ENCODE data around the gene ATP13A3.

The ATP13A3 gene

GRCh38 chr3:194469977-194470376 is 16.8 kb downstream of the ATP13A3 start:
- H3K4me2 ChIP-seq (ENCODE audit: low read length), result no peak overlapping the region
- H3K27me3 ChIP-seq (ENCODE audit: insufficient read depth, low read length), result no peaks in the 10 kb centered on the region
- no peak overlapping the region for H3K27ac ChIP-seq (ENCODE audit: low read depth, low read length, poor library complexity, severe bottlenecking)
- no peak overlapping the region for H3K9ac ChIP-seq (ENCODE audit: low read length)
- TF ChIP-seq CTCF (IDR thresholded peaks at IDR 0.05; ENCODE audit: low read length) (no peak), EZH2 (IDR thresholded peaks at IDR 0.05; ENCODE audit: borderline replicate concordance, low read length) (no peak)
- no peaks in the 10 kb centered on the region for H4K20me1 ChIP-seq (ENCODE audit: insufficient read depth, low read length)
- H2AFZ ChIP-seq (ENCODE audit: low read length), result no peak overlapping the region
- H3K79me2 ChIP-seq (ENCODE audit: insufficient read depth, low read length), result peaks cover 98% of the 10 kb centered on the region
- H3K4me1 ChIP-seq (ENCODE audit: insufficient read depth, low read length, severe bottlenecking), result peaks cover 19% of the 10 kb centered on the region
- no peaks in the 10 kb centered on the region for H3K9me2 ChIP-seq (ENCODE audit: low read depth, low read length)
- no peak overlapping the region for H3K4me3 ChIP-seq (ENCODE audit: low read depth, low read length, poor library complexity, severe bottlenecking)
- no peaks in the 10 kb centered on the region for H3K9me3 ChIP-seq (ENCODE audit: low read length)
- 0 out of 2 replicates have a peak, but pooled peaks cover 5% of the 10 kb centered on the region for H3F3A ChIP-seq (ENCODE audit: insufficient read depth, low read length)
- peaks cover 8% of the 10 kb centered on the region; the same call in 1 of the 2 replicates for H3K36me3 ChIP-seq (ENCODE audit: insufficient read depth, low read length)

DNA sequence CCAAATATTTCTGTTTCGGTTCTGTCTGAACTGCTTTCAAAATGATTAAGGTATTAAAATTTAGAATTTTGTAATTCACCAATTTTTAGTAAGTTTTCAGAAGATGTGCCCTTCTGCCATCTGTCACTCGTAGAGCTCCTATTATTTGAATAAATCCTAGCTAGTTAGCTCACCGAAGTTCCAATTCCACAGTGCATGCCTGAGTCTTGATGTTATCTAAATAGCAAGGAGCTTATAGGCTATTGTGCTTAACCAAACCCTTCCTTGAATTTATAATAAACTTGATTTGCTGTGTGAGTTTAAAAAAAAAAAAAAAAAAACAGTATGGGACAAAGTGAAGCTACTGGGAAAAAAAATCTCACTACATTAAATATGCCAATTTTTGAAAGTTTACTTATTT is 18.7 kb downstream of the ATP13A3 start:
- Histone ChIP-seq H3K27ac (ENCODE audit: low read depth, low read length, poor library complexity, severe bottlenecking) (no peak overlapping the region), H4K20me1 (ENCODE audit: insufficient read depth, low read length) (no peaks in the 10 kb centered on the region), H2AFZ (ENCODE audit: low read length) (no peak overlapping the region), H3K4me3 (ENCODE audit: low read depth, low read length, poor library complexity, severe bottlenecking) (no peak overlapping the region), H3F3A (ENCODE audit: insufficient read depth, low read length) (no peaks in the 10 kb centered on the region), H3K4me1 (ENCODE audit: insufficient read depth, low read length, severe bottlenecking) (peaks cover 7% of the 10 kb centered on the region), H3K4me2 (ENCODE audit: low read length) (no peak overlapping the region), H3K9ac (ENCODE audit: low read length) (no peak overlapping the region), H3K79me2 (ENCODE audit: insufficient read depth, low read length) (peaks cover 97% of the 10 kb centered on the region), H3K27me3 (ENCODE audit: insufficient read depth, low read length) (no peaks in the 10 kb centered on the region), H3K36me3 (ENCODE audit: insufficient read depth, low read length) (0 out of 2 replicates have a peak, but pooled peaks cover 4% of the 10 kb centered on the region), H3K9me2 (ENCODE audit: low read depth, low read length) (no peaks in the 10 kb centered on the region), H3K9me3 (ENCODE audit: low read length) (no peaks in the 10 kb centered on the region)
- TF ChIP-seq CTCF (IDR thresholded peaks at IDR 0.05; ENCODE audit: low read length) (no peak), EZH2 (IDR thresholded peaks at IDR 0.05; ENCODE audit: borderline replicate concordance, low read length) (no peak)

- Histone ChIP-seq H3K27ac (ENCODE audit: low read depth, low read length, poor library complexity, severe bottlenecking) (no peak overlapping the region), H2AFZ (ENCODE audit: low read length) (no peak overlapping the region), H3K4me3 (ENCODE audit: low read depth, low read length, poor library complexity, severe bottlenecking) (no peak overlapping the region), H3K36me3 (ENCODE audit: insufficient read depth, low read length) (peaks cover 10% of the 10 kb centered on the region; the same call in 1 of the 2 replicates), H3K79me2 (ENCODE audit: insufficient read depth, low read length) (peaks cover 93% of the 10 kb centered on the region), H3K9ac (ENCODE audit: low read length) (no peak overlapping the region), H3K9me2 (ENCODE audit: low read depth, low read length) (no peaks in the 10 kb centered on the region), H4K20me1 (ENCODE audit: insufficient read depth, low read length) (no peaks in the 10 kb centered on the region), H3K4me1 (ENCODE audit: insufficient read depth, low read length, severe bottlenecking) (peaks cover 4% of the 10 kb centered on the region), H3F3A (ENCODE audit: insufficient read depth, low read length) (no peaks in the 10 kb centered on the region), H3K9me3 (ENCODE audit: low read length) (no peaks in the 10 kb centered on the region), H3K4me2 (ENCODE audit: low read length) (no peak overlapping the region), H3K27me3 (ENCODE audit: insufficient read depth, low read length) (no peaks in the 10 kb centered on the region)
- TF ChIP-seq CTCF (IDR thresholded peaks at IDR 0.05; ENCODE audit: low read length) (no peak), EZH2 (IDR thresholded peaks at IDR 0.05; ENCODE audit: borderline replicate concordance, low read length) (no peak)
Observed at GRCh38 chr3:194466761-194467356, 19.9 kb downstream of the ATP13A3 start.
